ENCODE data around the gene NR6A1.

- TF ChIP-seq CTCF (IDR thresholded peaks at IDR 0.05), result no peak
- TF ChIP-seq POLR2A (IDR thresholded peaks at IDR 0.05), result no peak
- no peak for TF ChIP-seq POLR2AphosphoS5 (IDR thresholded peaks at IDR 0.05; ENCODE audit: insufficient read depth in 1 of 2, low read depth in 1 of 2)
Observed at GRCh38 chr9:124652203-124652602, 118.9 kb downstream of the NR6A1 start.
